Activated CD4-positive, CD25-positive, alpha-beta regulatory T cell treated with anti-CD3 and anti-CD28 coated beads, Interleukin-2, amount 50 U/mL, for 24 hours (primary cell): ENCODE measurements around the gene DCAF7.

Experiments
- ATAC-seq, 2 donors: fragments of 150-1000 bp; cut with Tn5 transposase; one replicate each; pipeline ENCODE4 v1.10.0; 2021; ENCODE audit warnings: mild to moderate bottlenecking in 1 of 2, moderate library complexity in 1 of 2

DCAF7 gene

GRCh38 chr17:63525190-63525946, 24.9 kb upstream of the DCAF7 start:
- ATAC-seq, result no peak

- ATAC-seq, result no peak
Measured at GRCh38 chr17:63526861-63527260, 23.4 kb upstream of the DCAF7 start.

GRCh38 chr17:63528183-63528582, 22.1 kb upstream of the DCAF7 start:
- ATAC-seq, result no peak

- ATAC-seq, result no peak
Measured at GRCh38 chr17:63529711-63530556, 20.3 kb upstream of the DCAF7 start.

GRCh38 chr17:63530557-63531021, 19.7 kb upstream of the DCAF7 start:
- ATAC-seq, result no peak

GRCh38 chr17:63531022-63531965, 19.0 kb upstream of the DCAF7 start:
- no peak for ATAC-seq

GRCh38 chr17:63533433-63534077, 16.7 kb upstream of the DCAF7 start:
- no peak for ATAC-seq

GRCh38 chr17:63534078-63534570, 16.2 kb upstream of the DCAF7 start:
- ATAC-seq, result no peak

- no peak for ATAC-seq
Measured at GRCh38 chr17:63534816-63535455, 15.3 kb upstream of the DCAF7 start.

GRCh38 chr17:63535640-63536039, 14.6 kb upstream of the DCAF7 start:
- no peak for ATAC-seq

GRCh38 chr17:63537001-63537400, 13.3 kb upstream of the DCAF7 start:
- ATAC-seq, result no peak

- ATAC-seq, result no peak
Measured at GRCh38 chr17:63537991-63538692, 12.1 kb upstream of the DCAF7 start.

GRCh38 chr17:63538693-63539595, 11.3 kb upstream of the DCAF7 start:
- ATAC-seq, result no peak

GRCh38 chr17:63540590-63540989, 9.7 kb upstream of the DCAF7 start:
- no peak for ATAC-seq

GRCh38 chr17:63542218-63542545, 8.1 kb upstream of the DCAF7 start:
- ATAC-seq, result no peak

GRCh38 chr17:63542942-63543821, 7.1 kb upstream of the DCAF7 start:
- ATAC-seq, result no peak

- ATAC-seq, result no peak
Measured at GRCh38 chr17:63543822-63544420, 6.4 kb upstream of the DCAF7 start.
